UCSD-AML1 (cell line): Measurements from ENCODE around the gene AKAP5.
A peak's percentile ranks its signal among the peaks of the same experiment; 100 is the strongest.

ENCODE experiments used
- DNase-seq: peaks from one replicate; lab custom pipeline; 2025; ENCODE audit not compliant: unreplicated experiment; lab: John Stamatoyannopoulos, UW

The AKAP5 gene

GRCh38 chr14:64465191-64465822, at the start of gene AKAP5:
AKAP5 (plus strand) TSS chr14:64465499; CDS start chr14:64468395, 2,896 bp downstream.
- peak; percentile 59 for DNase-seq

GRCh38 chr14:64416348-64416932, 48.9 kb upstream of the AKAP5 start:
- DNase-seq, result no peak

GRCh38 chr14:64417055-64417770, 48.1 kb upstream of the AKAP5 start:
- DNase-seq, result no peak

GRCh38 chr14:64417771-64418125, 47.6 kb upstream of the AKAP5 start:
- no peak for DNase-seq

GRCh38 chr14:64419003-64419402, 46.3 kb upstream of the AKAP5 start:
- DNase-seq, result no peak

- DNase-seq, result no peak
Observed at GRCh38 chr14:64421166-64421565, 44.1 kb upstream of the AKAP5 start.

GRCh38 chr14:64422005-64422404, 43.3 kb upstream of the AKAP5 start:
- no peak for DNase-seq

GRCh38 chr14:64422756-64423155, 42.5 kb upstream of the AKAP5 start:
- DNase-seq, result no peak

- DNase-seq, result no peak
Observed at GRCh38 chr14:64423987-64424386, 41.3 kb upstream of the AKAP5 start.

GRCh38 chr14:64434528-64434927, 30.8 kb upstream of the AKAP5 start:
- no peak for DNase-seq

GRCh38 chr14:64438181-64438841, 27.0 kb upstream of the AKAP5 start:
- no peak for DNase-seq

- DNase-seq, result no peak
Observed at GRCh38 chr14:64439141-64439540, 26.2 kb upstream of the AKAP5 start.

- no peak for DNase-seq
Observed at GRCh38 chr14:64440494-64440893, 24.8 kb upstream of the AKAP5 start.

GRCh38 chr14:64442300-64442988, 22.9 kb upstream of the AKAP5 start:
- DNase-seq, result no peak

GRCh38 chr14:64444140-64444539, 21.2 kb upstream of the AKAP5 start:
- no peak for DNase-seq

- DNase-seq, result no peak
Observed at GRCh38 chr14:64444984-64445845, 20.1 kb upstream of the AKAP5 start.

- DNase-seq, result no peak
Observed at GRCh38 chr14:64447876-64448670, 17.2 kb upstream of the AKAP5 start.

GRCh38 chr14:64450255-64450654, 15.0 kb upstream of the AKAP5 start:
- DNase-seq, result no peak

- DNase-seq, result no peak
Observed at GRCh38 chr14:64454671-64455070, 10.6 kb upstream of the AKAP5 start.
